GM21737 (cell line): Measurements from ENCODE around the gene SLC66A2.
"Not testable (repeated sequence)": the region's sequence is repeated elsewhere in the genome, so short reads cannot be mapped to it uniquely, and the experiment has no call there.

Source experiments
- ATAC-seq: cut with Tn5 transposase; IDR thresholded peaks from one replicate; pipeline ENCODE4 v1.9.1; 2021; ENCODE audit warnings: mild to moderate bottlenecking, moderate library complexity; ENCODE audit not compliant: unreplicated experiment

Gene SLC66A2

DNA sequence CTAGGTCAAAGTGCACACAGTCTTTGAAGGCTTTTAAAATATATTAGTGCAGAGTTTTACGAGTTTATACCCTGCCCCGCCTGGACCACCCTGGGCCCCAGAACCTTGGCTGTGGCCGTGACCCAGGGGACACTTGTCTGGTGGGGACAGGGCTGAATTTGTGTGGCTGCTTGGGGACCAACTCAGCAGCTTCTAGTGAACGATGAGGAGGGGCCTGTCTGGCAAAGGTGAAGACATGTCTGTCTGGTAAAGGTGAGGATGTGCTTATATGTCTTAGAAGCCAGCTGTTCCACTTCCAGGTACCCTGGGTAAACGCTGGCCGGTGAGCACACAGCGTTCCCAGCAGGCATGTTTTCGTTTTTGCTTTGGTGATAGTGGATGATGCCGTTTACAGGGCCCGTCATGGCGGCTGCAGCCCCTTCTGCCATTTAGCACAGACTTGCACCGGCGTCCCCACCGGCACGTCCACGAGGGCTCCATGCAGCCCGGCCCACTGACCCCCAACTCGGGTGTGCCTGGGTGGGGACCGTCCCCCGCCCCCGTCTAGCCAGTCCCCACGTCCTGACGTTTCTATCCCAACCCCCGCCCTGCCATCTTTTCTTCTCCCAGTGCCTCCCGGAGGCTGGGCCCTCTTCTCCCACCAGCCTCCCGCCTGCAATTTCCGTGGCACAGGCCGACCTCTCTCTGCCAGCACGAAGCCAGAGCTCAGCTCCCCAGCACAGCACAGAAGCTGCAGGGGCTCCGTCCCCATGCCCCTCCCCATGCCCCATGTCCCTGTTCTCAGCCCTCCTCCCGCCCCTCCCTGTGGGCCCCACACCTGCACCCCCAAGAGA is 67.8 kb downstream of the SLC66A2 start:
- no peak for ATAC-seq

DNA sequence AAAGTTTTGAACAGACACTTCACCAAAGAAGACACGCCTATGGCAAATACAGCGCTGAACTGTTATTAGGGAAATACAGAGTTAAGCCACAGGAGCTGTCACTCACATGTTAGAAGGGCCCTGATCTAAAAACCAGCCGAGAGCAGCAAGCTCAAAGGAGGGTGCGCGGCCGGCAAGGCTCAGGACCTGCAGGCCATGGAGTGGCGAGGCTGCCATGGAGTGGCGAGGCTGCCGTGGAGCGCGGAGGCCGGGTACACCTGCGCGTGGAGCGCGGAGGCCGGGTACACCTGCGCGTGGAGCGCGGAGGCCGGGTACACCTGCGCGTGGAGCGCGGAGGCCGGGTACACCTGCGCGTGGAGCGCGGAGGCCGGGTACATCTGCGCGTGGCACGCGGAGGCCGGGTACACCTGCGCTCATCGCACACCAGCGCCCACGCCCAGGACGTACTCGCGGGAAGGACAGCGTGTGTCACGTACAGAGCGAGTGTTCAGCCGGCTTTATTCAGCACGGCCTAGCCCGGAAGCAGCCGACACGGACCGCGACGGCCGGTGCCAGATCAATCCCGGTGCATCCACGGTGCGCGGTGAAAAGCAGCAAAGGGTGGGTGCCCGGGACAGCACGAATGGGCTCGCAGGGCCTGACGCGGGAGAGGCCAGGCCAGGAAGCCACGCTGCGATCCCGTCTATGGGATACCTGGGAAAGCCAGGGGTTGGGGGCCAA is 68.8 kb downstream of the SLC66A2 start:
- no peak for ATAC-seq

DNA sequence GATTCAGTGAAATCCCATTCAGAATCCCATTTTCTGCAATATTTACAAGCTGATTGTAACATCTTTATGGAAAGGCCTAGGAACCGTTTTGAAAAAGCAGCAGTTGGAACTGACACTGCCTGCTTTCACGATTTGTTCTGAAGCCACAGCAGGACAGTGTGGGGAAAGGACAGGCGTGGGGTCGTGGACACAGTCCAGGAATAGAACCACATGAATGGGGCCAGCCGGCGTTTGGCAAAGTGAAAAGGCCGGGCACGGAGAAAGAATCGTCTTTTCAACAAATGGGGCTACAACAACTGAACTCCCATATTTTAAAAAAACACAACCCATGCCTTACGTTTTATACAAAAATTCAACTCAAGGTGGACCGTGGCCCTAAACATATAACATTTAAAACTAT is 69.8 kb downstream of the SLC66A2 start:
- no peak for ATAC-seq

DNA sequence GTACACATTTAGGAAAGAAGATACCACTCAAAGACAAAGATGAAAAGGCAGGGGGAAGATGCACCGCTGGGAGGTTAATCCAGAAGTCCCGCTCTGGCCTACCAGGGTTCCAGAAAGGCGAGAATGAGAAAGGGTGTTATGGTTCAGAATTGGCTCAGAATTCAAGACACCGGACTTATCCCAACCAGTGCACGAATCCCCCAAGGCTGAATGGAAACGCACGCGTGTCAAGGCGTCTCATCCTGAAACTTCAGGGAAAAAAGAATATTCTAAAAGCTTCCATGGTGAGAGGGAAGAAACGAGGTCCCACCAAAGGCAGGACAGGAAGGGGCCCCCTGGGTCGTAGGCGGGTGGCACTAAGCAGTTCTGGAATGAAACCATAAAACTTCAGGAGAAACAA is 71.9 kb downstream of the SLC66A2 start:
- no peak for ATAC-seq

DNA sequence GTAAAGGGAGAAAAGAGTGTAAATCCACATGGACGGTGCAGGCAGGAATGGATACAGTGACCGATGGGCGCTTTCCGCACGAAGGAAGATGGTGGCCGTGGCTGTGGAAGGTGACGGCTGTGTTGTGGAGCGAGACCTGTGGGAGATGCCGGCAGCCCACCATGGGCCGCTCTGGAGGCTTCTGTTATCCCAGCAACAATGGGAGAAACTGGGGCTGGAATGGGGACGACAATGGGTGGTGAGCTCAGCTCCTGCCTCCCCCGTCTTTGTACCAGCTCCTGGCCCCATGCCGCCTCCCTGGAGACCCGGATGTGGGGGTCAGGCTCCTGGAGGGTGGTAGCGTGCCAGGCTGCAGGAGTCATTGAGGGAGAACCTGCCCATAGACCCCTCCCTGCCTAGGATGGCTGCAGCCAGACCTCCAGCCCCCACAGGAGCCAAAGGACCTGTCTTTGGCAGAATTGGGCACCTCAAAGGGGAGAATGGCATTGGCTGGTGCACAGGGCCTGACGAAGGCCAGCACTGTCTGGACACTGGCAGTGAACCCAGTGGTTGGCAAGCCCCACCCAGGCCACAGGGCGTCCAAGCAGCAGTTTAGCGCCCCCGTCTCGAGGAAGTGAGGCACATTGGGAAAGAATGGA is 72.6 kb downstream of the SLC66A2 start:
- ATAC-seq = no peak

DNA sequence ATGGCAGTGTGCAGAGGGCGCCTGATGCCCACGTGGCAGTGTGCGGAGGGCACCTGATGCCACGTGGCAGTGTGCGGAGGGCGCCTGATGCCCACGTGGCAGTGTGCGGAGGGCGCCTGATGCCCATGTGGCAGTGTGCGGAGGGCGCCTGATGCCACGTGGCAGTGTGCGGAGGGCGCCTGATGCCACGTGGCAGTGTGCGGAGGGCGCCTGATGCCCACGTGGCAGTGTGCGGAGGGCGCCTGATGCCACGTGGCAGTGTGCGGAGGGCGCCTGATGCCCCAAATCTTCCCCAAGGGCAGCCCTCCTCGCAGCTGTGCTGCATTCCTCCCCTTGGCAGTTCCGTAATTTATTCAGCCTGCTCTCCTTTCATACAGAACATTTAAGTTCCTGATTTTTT is 73.2 kb downstream of the SLC66A2 start:
- not testable (repeated sequence) for ATAC-seq

DNA sequence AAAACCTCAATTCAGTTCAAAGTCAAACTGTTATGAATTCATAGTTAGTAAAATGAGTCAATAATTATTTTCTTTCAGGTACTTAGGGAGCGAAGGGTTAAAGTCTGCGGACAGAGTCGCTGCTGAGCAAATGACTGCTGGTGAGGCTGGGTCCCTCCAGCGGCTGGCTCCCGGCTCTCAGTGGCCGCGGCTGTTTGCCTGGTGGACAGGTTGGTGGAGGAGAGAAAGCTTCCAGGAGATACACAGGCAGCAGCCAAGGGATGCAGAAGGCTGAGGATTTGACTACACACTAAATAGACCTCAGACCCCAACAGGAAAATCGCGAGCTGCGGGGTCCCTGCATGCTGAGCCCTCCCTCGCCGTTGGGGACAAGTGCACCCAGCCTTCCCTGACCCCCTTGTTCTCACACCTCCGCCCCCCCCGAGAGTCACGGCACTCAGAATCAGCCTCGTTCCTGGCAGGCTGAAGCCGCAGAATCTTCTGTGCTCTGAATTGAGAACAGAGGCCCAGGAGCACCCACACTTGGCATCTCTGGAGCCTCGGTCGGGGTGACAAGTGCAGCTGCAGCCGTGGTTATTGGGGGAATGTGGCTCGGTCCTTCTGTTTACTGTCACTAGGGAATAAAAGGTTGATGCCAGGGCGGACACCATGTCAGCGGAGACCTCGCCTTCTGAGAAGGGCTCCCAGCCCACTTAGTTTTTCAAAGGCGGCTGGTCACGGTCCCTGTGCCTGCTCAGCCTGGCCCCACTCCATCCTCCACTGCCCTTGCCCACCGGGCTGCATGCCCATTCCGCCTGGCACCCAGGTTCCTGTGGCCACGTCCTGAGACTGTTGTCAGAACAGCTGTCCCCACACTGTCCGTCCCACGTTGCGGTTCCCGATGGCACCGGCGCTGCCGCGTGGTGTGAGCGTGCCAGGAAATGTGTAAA is 74.0 kb downstream of the SLC66A2 start:
- ATAC-seq = no peak

DNA sequence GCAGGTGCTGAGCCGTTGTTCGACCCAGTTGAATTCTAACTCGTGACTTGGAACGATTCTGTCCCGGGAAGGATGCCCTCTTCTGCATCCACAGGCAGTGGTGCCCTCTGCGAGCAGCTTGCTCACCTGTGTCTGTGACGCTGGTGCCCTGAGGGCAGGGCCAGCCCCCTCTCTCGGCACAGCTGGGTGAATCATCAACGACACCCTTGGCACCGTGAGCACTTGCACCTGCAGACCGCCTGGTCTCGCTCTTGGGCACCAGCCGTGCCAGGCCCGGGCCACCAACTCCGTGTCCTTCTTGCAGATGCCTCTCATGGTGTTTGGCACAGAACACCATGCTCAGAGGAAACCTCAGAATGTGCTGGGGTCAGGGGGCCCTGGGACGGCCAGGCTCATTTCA is 75.0 kb downstream of the SLC66A2 start:
- no peak for ATAC-seq

DNA sequence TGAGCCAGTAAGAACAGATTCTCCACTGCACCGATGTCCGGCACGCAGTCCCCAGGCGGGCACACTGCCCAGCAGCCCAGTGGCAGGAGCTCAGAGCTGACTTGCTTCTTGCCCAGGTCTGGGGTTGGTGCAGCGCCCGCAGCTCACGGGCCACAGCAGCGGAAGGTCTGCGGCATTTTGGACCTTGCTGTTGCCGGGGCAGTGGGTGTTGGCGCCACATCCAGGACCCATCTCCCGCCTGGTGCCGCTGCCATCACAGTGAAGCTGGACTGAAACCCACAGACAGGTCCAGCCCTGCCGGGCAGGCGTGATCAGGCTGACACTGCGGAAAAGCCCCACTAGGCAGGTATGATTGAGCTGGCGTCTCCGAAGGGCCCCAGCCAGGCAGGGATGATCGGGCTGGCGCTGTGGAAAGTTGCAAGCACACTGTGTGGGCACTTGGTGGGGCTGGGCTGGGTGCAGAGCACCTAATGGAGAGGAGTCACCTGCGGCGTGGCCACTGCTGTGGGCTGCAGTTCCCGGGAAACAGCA is 75.5 kb downstream of the SLC66A2 start:
- ATAC-seq = no peak

DNA sequence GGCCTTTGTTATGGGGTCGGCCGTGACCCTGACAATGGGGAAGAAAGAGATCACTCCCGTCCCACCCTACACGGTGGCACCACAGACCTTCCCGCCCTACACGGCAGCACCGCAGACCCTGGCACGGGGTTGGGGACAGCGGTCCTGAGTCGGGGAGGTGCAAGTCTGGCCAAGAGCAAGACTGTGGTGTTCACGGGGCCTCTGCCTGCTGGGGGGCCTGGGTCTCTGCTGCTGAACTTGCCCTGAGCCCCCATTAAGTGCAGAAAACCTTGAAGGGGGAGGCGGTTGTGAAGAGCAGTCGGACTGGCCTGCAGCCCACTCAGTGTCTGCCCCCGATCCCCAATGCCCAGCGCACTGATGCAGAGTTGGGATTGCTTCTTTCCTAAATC is 75.9 kb downstream of the SLC66A2 start:
- ATAC-seq = no peak

DNA sequence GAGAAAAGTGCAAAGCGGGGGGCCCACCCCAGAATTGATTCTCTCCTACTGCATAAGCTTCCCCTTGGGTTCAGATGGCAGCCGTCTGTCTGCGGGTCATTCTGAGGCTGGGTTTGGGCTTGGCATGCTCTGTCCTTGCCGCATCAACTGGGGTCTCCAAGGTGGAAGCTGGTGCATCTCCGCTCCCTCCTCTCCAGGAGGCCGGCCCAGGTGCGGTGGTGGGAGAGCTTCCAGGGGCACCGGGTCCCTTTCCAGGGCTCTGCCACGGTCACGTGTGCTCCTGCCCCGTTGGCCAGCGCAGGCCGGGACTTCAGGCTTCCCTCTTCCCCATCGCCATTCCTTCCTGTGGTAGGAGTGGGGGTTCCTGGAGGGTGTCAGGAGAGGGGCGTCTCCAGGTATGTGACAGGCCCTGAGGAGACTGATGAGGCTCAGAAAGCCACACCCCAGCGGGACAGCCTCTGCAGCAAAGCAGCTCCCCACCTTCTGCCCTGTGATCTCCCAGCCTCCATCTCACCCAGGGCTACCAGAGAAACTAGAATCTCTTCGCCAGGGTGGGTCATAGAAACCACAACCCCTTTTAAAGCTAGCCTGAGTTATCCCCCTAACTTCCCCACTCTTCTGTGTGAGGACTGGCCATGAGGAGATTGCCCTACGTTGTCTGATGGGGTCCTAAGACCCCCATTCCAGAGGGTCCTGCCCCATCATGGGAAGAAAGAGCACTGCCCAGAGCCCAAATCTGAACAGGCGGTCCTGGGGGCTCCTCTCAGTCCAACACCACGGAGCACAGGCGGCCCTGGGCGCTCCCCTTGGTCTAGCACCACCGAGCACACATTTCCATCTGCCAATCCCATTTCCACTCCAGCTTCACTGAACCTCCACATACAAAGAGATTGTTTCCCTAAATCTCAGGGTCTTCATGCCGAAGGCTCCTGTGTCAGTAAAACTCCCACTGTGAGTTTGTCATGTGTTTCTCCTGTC is 76.6 kb downstream of the SLC66A2 start:
- no peak for ATAC-seq

DNA sequence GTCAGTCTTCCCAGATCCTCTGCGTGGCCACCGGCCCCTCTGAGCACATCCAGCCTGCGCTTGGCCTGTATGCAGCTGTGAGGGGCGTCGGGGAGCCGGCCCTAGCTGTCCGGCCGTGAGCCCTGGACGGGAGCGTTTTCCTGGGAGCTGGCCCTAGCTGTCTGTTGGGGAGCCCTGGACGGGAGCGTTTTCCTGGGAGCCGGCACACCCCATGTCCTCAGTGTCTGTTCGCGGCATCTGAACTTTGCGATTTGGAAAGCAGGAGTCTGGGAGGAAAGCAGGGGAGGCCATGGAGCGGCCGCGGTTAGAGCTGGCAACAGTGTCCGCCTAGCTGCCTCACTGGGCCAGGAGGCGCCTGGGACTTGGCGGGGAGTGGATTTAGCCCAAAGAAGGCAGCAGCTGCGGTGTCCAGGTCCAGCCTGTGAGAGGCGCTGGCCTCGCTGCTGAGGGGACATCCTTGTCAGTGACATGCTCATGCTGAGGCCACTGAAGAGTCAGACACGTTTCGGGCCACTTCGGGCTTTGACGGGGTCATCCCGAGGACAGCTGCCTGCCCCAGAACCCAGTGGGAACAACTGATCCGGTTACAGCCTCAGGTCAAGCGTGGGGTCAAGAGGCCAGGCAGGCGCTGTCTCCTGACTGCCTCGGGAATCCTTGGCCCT is 77.9 kb downstream of the SLC66A2 start:
- no peak for ATAC-seq

DNA sequence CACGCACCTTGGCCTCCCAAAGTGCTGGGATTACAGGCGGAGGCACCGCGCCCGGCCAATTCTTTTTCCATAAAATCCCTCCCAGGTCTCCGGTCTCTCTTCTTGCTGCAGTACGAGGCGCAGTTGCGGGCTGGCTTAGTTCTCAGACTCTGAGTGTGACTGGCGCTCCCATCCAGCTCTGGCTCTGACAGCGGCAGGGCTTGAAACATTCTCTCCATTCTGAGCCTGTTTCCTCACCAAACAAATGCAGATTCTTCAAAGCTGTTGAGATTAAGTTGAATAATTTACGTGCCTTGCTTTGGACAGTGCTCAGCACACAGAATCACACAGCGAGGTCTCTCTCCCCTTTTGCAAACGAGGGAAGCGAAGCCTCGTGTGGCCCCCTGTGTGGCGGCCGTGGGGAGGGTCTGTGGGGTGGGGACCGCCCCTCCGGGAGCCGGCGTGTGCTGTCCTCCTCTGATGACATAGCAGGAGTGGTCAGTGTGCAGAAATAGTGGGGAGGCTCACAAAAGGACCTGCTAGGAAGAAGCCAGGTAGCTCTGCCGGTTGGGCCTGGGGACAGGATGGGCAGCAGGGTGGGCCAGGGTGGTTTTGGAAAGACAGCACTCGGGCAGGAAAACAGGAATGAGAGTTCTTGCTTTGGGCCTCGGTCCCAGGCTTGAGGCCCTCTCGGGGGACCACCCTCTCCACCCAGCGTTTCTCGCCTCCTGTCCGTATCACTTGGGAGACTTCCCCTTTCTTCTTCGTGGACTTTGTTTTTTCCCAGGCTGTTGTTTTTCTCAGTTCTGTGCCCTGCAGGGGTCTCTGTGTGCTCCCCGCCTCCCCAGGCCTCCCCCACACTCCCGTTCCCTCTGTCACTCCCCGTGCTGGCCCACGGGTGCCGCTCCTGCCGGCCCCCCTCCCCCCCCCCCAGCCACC is 78.7 kb downstream of the SLC66A2 start:
- no peak for ATAC-seq

DNA sequence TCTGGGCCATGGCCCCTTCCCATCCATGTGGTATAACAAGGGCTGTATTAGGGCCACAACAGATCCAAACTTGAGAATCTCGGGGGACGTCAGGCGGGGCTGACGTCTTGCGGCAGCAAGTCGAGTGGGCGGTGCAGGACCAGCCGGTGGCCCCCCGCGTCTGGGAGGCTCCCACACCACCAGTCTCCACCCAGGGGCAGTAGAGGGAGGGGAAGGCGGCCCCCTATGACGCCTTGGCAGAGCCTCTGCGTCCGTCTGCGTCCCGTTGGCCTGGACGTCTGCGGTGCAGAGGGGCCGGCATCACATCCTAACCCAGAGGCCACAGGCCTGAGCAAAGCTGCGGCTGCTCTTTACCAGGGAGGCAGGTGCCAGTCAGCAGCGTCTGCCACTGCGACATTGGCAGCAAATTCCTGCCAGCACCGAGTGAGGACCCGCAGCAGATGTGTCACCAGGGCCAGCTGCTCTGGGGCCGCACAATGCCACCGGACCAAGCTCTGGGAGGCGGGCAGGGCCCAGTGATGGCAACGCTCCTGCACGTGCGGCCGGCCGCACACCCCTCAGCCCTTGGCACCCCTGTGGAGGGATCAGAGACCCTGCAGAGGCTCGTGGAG is 79.9 kb downstream of the SLC66A2 start:
- ATAC-seq = no peak

DNA sequence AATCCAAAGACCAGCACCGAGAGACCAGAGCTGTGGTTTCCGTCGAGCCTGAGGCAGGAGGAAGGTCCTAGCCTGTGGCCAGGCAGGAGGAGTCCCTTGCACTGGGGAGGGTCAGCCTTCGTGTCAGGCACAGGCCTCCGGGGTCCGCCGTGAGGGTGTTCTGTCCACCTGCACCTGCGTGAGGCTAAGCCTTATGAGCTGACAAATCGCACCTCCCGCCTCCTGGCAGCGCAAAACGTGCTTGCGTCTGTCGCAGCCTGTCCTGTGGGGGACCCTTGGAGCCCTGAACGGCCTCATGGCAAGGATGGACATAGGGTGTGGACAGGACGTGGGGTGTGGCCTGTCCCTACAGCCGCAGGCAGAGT is 80.4 kb downstream of the SLC66A2 start:
- no peak for ATAC-seq

DNA sequence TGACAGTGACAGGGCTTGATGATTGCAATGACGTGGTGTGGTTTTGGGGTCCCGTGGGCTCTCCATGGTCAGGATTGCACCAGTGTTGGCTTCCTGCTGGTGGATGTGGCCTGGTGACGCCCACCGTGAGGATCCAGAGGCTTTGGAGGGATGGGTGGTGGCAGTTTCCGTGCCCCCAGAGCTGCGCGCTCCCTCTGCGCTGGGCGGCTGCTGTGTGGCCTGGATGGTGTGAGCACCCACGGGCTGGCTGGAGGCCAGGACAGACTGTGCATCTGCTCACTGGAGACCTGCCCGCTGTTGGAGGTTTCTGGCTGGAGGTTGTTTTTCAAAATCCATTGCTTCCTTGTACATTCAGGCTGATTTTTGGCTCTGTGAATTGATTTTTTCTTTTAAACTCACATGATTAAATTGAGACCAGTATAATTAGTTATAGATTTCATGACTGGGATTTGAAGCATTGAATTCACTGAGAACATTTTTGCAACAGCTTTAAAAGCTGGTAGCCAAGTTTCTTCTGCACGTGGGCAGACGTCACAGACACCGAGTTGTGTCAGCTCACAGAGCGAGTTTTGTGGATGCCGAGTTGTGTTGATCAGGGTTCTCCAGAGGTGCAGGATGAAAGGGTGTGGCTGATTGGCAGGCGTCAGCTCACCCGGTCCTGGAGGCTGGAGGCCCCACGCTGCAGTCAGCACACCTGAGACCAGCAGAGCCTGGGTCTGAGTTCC is 81.0 kb downstream of the SLC66A2 start:
- ATAC-seq = no peak
